OCI-LY1 (cell line): ENCODE measurements around the gene MAPT.

Experiments
- H2AFZ ChIP-seq: fragments of 200-600 bp; sonication (generic), shearing (Covaris generic); 2 replicates; pipeline ENCODE4 v1.6.0; 2014; ENCODE audit warnings: antibody characterized with exemption, mild to moderate bottlenecking, low read length
- H3F3A ChIP-seq: fragments of 200-600 bp; sonication (generic), shearing (Covaris generic); 2 replicates; pipeline ENCODE4 v1.6.0; 2014; ENCODE audit warnings: mild to moderate bottlenecking, antibody characterized with exemption, low read length, moderate library complexity; ENCODE audit not compliant: insufficient read depth
- H3K27ac ChIP-seq: fragments of 200-600 bp; sonication (generic); 2 replicates; pipeline ENCODE4 v1.5.1; 2014; ENCODE audit warnings: low read length, mixed run types, mild to moderate bottlenecking, low read depth; ENCODE audit not compliant: poor library complexity, severe bottlenecking
- H3K27me3 ChIP-seq: fragments of 200-600 bp; sonication (generic); 2 replicates; pipeline ENCODE4 v1.6.0; 2014; ENCODE audit warnings: antibody characterized with exemption, mild to moderate bottlenecking, low read length, moderate library complexity; ENCODE audit not compliant: insufficient read depth
- H3K36me3 ChIP-seq: fragments of 200-600 bp; sonication (generic); 2 replicates; pipeline ENCODE4 v1.6.1; 2014; ENCODE audit warnings: mild to moderate bottlenecking, antibody characterized with exemption, low read length, moderate library complexity, mixed read lengths; ENCODE audit not compliant: insufficient read depth
- H3K4me1 ChIP-seq: fragments of 200-600 bp; sonication (generic); 2 replicates; pipeline ENCODE4 v1.5.1; 2014; ENCODE audit warnings: mild to moderate bottlenecking, low read length, moderate library complexity; ENCODE audit not compliant: insufficient read depth, severe bottlenecking
- H3K4me2 ChIP-seq: fragments of 200-600 bp; sonication (generic), shearing (Covaris generic); 2 replicates; pipeline ENCODE4 v1.6.1; 2014; ENCODE audit warnings: low read length
- H3K4me3 ChIP-seq: fragments of 200-600 bp; sonication (generic); 2 replicates; pipeline ENCODE4 v1.5.1; 2014; ENCODE audit warnings: low read length, low read depth, mild to moderate bottlenecking, mixed read lengths; ENCODE audit not compliant: poor library complexity, severe bottlenecking
- H3K79me2 ChIP-seq: fragments of 200-600 bp; shearing (Covaris generic); 2 replicates; pipeline ENCODE4 v1.6.1; 2016; ENCODE audit warnings: mixed run types, low read length, mixed read lengths; ENCODE audit not compliant: insufficient read depth
- H3K9ac ChIP-seq: fragments of 200-600 bp; sonication (generic), shearing (Covaris generic); 2 replicates; pipeline ENCODE4 v1.6.1; 2014; ENCODE audit warnings: mild to moderate bottlenecking, low read length, mixed read lengths
- H3K9me2 ChIP-seq: fragments of 200-600 bp; sonication (generic), shearing (Covaris generic); 2 replicates; pipeline ENCODE4 v1.6.1; 2014; ENCODE audit warnings: low read depth, mild to moderate bottlenecking, low read length, mixed read lengths
- H3K9me3 ChIP-seq: fragments of 200-600 bp; shearing (Covaris generic); 2 replicates; pipeline ENCODE4 v1.6.1; 2014; ENCODE audit warnings: low read length, mixed read lengths
- H4K20me1 ChIP-seq: fragments of 200-600 bp; sonication (generic), shearing (Covaris generic); 2 replicates; pipeline ENCODE4 v1.6.0; 2016; ENCODE audit warnings: mild to moderate bottlenecking, low read length; ENCODE audit not compliant: insufficient read depth
- EZH2 ChIP-seq: fragments of 200-600 bp; sonication (generic), shearing (Covaris generic); IDR thresholded peaks from 2 replicates; pipeline ENCODE4 v1.8.0; 2017; ENCODE audit warnings: borderline replicate concordance, mixed run types, mild to moderate bottlenecking, antibody characterized with exemption, low read length, moderate library complexity, mixed read lengths
- TF ChIP-seq, protein P1 (sequence below): fragments of 200-600 bp; sonication (generic), shearing (Covaris generic); IDR thresholded peaks from 2 replicates; pipeline ENCODE4 v1.5.1; 2017; ENCODE audit warnings: mild to moderate bottlenecking, antibody characterized with exemption, low read length, moderate library complexity, mixed read lengths

Gene MAPT

DNA sequence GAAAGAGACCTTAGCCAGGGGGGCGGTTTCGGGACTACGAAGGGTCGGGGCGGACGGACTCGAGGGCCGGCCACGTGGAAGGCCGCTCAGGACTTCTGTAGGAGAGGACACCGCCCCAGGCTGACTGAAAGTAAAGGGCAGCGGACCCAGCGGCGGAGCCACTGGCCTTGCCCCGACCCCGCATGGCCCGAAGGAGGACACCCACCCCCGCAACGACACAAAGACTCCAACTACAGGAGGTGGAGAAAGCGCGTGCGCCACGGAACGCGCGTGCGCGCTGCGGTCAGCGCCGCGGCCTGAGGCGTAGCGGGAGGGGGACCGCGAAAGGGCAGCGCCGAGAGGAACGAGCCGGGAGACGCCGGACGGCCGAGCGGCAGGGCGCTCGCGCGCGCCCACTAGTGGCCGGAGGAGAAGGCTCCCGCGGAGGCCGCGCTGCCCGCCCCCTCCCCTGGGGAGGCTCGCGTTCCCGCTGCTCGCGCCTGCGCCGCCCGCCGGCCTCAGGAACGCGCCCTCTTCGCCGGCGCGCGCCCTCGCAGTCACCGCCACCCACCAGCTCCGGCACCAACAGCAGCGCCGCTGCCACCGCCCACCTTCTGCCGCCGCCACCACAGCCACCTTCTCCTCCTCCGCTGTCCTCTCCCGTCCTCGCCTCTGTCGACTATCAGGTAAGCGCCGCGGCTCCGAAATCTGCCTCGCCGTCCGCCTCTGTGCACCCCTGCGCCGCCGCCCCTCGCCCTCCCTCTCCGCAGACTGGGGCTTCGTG lies at the start of gene MAPT:
Gene MAPT, plus strand, starts transcription at position 533 of the 763 bp plus-strand sequence. CDS start 67,784 bp downstream, outside the sequence.
- H3K79me2 ChIP-seq = no peaks in the 10 kb centered on the region
- H3K9me3 ChIP-seq = no peaks in the 10 kb centered on the region
- no peak within 1 kb of the TSS for H3K27ac ChIP-seq
- peaks cover 12% of the 10 kb centered on the region for H3K4me1 ChIP-seq
- peak within 1 kb of the TSS; percentile 41; the same call in 1 of the 2 replicates for H3K9ac ChIP-seq
- no peak for TF ChIP-seq EZH2
- TF ChIP-seq, protein P1, sequence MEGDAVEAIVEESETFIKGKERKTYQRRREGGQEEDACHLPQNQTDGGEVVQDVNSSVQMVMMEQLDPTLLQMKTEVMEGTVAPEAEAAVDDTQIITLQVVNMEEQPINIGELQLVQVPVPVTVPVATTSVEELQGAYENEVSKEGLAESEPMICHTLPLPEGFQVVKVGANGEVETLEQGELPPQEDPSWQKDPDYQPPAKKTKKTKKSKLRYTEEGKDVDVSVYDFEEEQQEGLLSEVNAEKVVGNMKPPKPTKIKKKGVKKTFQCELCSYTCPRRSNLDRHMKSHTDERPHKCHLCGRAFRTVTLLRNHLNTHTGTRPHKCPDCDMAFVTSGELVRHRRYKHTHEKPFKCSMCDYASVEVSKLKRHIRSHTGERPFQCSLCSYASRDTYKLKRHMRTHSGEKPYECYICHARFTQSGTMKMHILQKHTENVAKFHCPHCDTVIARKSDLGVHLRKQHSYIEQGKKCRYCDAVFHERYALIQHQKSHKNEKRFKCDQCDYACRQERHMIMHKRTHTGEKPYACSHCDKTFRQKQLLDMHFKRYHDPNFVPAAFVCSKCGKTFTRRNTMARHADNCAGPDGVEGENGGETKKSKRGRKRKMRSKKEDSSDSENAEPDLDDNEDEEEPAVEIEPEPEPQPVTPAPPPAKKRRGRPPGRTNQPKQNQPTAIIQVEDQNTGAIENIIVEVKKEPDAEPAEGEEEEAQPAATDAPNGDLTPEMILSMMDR = peak; percentile 71
- no peaks in the 10 kb centered on the region for H3F3A ChIP-seq
- H3K4me3 ChIP-seq = peak within 1 kb of the TSS; percentile 67
- no peaks in the 10 kb centered on the region for H4K20me1 ChIP-seq
- no peaks in the 10 kb centered on the region for H3K36me3 ChIP-seq
- H3K4me2 ChIP-seq = peak within 1 kb of the TSS; percentile 87
- H3K27me3 ChIP-seq = no peaks in the 10 kb centered on the region
- no peaks in the 10 kb centered on the region for H3K9me2 ChIP-seq
- no peak within 1 kb of the TSS for H2AFZ ChIP-seq

DNA sequence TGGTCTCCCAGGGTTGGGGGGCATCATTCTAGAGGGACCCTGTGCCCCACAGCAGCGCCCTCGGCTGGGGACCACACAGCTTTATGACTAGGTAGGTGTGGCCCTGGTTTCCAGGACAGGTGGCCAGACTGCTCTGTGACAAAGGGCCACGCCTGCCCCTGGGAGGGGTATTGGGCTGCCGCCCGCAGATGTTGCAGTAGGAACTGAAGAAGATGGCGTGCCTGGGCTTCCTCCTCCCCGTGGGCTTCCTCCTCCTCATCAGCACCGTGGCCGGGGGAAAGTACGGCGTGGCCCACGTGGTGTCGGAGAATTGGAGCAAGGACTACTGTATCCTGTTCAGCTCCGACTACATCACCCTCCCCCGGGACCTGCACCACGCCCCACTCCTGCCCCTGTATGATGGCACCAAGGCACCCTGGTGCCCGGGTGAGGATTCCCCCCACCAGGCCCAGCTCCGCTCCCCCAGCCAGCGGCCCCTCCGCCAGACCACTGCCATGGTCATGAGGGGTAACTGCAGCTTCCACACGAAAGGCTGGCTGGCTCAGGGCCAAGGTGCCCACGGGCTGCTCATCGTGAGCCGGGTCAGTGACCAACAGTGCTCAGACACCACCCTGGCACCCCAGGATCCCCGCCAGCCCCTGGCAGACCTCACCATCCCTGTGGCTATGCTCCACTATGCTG lies 49.5 kb upstream of the MAPT start, which contains the start of gene SPPL2C:
Gene SPPL2C, plus strand, starts transcription at position 187 of the 681 bp plus-strand sequence. Its CDS starts 26 bp downstream, at position 213.
- Histone ChIP-seq H3K9me3 (no peaks in the 10 kb centered on the region), H2AFZ (no peak within 1 kb of the TSS), H3K79me2 (no peaks in the 10 kb centered on the region), H3K9ac (no peak within 1 kb of the TSS), H3K36me3 (no peaks in the 10 kb centered on the region), H3K9me2 (no peaks in the 10 kb centered on the region), H3K27ac (no peak within 1 kb of the TSS), H3K27me3 (no peaks in the 10 kb centered on the region), H3F3A (no peaks in the 10 kb centered on the region), H4K20me1 (no peaks in the 10 kb centered on the region), H3K4me2 (no peak within 1 kb of the TSS), H3K4me3 (no peak within 1 kb of the TSS), H3K4me1 (no peaks in the 10 kb centered on the region)
- TF ChIP-seq, protein P1 = no peak
- no peak for TF ChIP-seq EZH2

DNA sequence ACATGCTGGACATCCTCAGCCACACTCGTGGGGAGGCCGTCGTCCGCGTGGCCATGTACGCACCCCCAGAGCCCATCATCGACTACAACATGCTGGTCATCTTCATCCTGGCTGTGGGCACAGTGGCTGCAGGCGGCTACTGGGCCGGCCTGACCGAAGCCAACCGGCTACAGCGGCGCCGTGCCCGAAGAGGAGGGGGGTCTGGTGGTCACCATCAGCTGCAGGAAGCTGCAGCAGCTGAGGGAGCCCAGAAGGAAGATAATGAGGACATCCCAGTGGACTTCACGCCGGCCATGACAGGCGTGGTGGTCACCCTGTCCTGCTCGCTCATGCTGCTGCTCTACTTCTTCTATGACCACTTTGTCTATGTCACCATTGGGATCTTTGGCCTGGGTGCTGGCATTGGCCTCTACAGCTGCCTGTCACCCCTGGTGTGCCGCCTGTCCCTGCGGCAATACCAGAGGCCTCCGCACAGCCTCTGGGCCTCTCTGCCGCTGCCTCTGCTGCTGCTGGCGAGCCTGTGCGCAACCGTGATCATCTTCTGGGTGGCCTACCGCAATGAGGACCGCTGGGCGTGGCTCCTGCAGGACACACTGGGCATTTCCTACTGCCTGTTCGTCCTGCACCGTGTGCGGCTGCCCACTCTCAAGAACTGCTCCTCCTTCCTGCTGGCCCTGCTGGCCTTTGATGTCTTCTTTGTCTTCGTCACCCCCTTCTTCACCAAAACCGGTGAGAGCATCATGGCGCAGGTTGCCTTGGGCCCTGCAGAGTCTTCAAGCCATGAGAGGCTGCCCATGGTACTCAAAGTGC lies 48.8 kb upstream of the MAPT start:
- TF ChIP-seq, protein P1 = no peak
- TF ChIP-seq EZH2 = no peak
- no peaks in the 10 kb centered on the region for H3K27me3 ChIP-seq
- no peaks in the 10 kb centered on the region for H4K20me1 ChIP-seq
- no peak overlapping the region for H3K27ac ChIP-seq
- H3K36me3 ChIP-seq = no peaks in the 10 kb centered on the region
- no peaks in the 10 kb centered on the region for H3F3A ChIP-seq
- no peaks in the 10 kb centered on the region for H3K9me2 ChIP-seq
- no peak overlapping the region for H3K9ac ChIP-seq
- H3K4me2 ChIP-seq = no peak overlapping the region
- H2AFZ ChIP-seq = no peak overlapping the region
- no peaks in the 10 kb centered on the region for H3K9me3 ChIP-seq
- no peak overlapping the region for H3K4me3 ChIP-seq
- H3K4me1 ChIP-seq = no peaks in the 10 kb centered on the region
- H3K79me2 ChIP-seq = no peaks in the 10 kb centered on the region
